B cell (primary cell): Measurements from ENCODE around the gene KCTD10. TPM values are rescaled to one million over a fixed set of nuclear protein-coding genes. Genes with fewer than 3 reads are reported as not detected.

ENCODE experiments used
- ATAC-seq: fragments of 200-7000 bp; cut with Tn5 transposase; one replicate; pipeline ENCODE4 v1.10.0; 2021; ENCODE audit warnings: low read depth, mild to moderate bottlenecking, moderate number of reproducible peaks, moderate library complexity
- CTCF ChIA-PET: fragments of 350-600 bp; sonication (Branson Sonifier 250); formaldehyde crosslinking; loops from one replicate; lab custom pipeline; 2021; ENCODE audit warnings: antibody characterized with exemption, inconsistent platforms; lab: Charles Lee
- POLR2A ChIA-PET: fragments of 350-600 bp; sonication (Branson Sonifier 250); formaldehyde crosslinking; loops from one replicate; lab custom pipeline; 2021; ENCODE audit warnings: antibody characterized with exemption; lab: Charles Lee
- DNase-seq: peaks from one replicate; pipeline ENCODE4 v3.0.0; 2013
- H2AFZ ChIP-seq: 2 replicates; pipeline ENCODE4 v1.6.1; 2012; ENCODE audit warnings: mild to moderate bottlenecking, low read depth, low read length; ENCODE audit not compliant: insufficient read depth, poor library complexity, severe bottlenecking
- H3K27ac ChIP-seq, 2 donors: 1 replicate in 1 of 2; 2 replicates in 1 of 2; pipeline ENCODE4 v1.5.1; 2012 to 2013; ENCODE audit warnings: low read length in 2 of 2, mild to moderate bottlenecking in 2 of 2, moderate library complexity in 1 of 2
- H3K27me3 ChIP-seq, 4 experiments: fragments of 200-600 bp in 1 of 4; sonication (generic) in 1 of 4; replicated peaks in 1 of 4; 1 replicate in 2 of 4; 2 replicates in 2 of 4; pipeline versions ENCODE4 v1.6.1 to v1.7.0; 2013 to 2016; ENCODE audit warnings: low read length in 3 of 4, mild to moderate bottlenecking in 2 of 4, mixed read lengths in 1 of 4, moderate library complexity in 1 of 4; ENCODE audit not compliant: insufficient read depth in 4 of 4, control insufficient read depth in 3 of 4; ENCODE audit errors: control extremely low read depth in 1 of 4
- H3K36me3 ChIP-seq, 2 experiments: replicated peaks in 1 of 2; 1 replicate in 1 of 2; 2 replicates in 1 of 2; pipeline versions ENCODE4 v1.6.1 to v1.7.1; 2013; ENCODE audit warnings: low read length in 1 of 2; ENCODE audit not compliant: insufficient read depth in 2 of 2, control insufficient read depth in 1 of 2; ENCODE audit errors: control extremely low read depth in 1 of 2, extremely low read depth in 1 of 2
- H3K4me1 ChIP-seq, 2 donors: fragments of 200-600 bp in 1 of 2; sonication (generic) in 1 of 2; 1 replicate in 1 of 2; 2 replicates in 1 of 2; pipeline versions ENCODE4 v1.5.1 to v1.6.1; 2013 to 2017; ENCODE audit warnings: low read length in 2 of 2; ENCODE audit not compliant: control insufficient read depth in 2 of 2, insufficient read depth in 2 of 2
- H3K4me2 ChIP-seq: replicated peaks from 2 replicates; pipeline ENCODE3; 2012; ENCODE audit warnings: mild to moderate bottlenecking, low read depth, low read length; ENCODE audit not compliant: poor library complexity, severe bottlenecking
- H3K4me3 ChIP-seq, 5 experiments: fragments of 200-600 bp in 1 of 5; sonication (generic) in 1 of 5; 1 replicate in 3 of 5; 2 replicates in 2 of 5; pipeline versions ENCODE4 v1.5.1 to v1.7.0; 2011 to 2016; ENCODE audit warnings: low read length in 4 of 5, mild to moderate bottlenecking in 4 of 5, low read depth in 2 of 5, control low read depth in 1 of 5, moderate library complexity in 1 of 5; ENCODE audit not compliant: insufficient read depth in 1 of 5; ENCODE audit errors: control extremely low read depth in 1 of 5, extremely low read depth in 1 of 5
- H3K79me2 ChIP-seq: fragments of 200-600 bp; sonication (generic); one replicate; pipeline ENCODE4 v1.6.0; 2016; ENCODE audit warnings: low read length; ENCODE audit not compliant: control insufficient read depth, insufficient read depth
- H3K9ac ChIP-seq: fragments of 200-600 bp; sonication (generic); 2 replicates; pipeline ENCODE4 v1.6.1; 2017; ENCODE audit warnings: mild to moderate bottlenecking, low read length, moderate library complexity
- H3K9me3 ChIP-seq, 3 donors: one replicate each; pipeline versions ENCODE4 v1.6.1 to v1.7.1; 2013; ENCODE audit warnings: low read length in 2 of 3; ENCODE audit not compliant: control insufficient read depth in 2 of 3, insufficient read depth in 1 of 3; ENCODE audit errors: control extremely low read depth in 1 of 3
- H4K20me1 ChIP-seq: 2 replicates; pipeline ENCODE4 v1.6.0; 2012; ENCODE audit warnings: mild to moderate bottlenecking, low read length; ENCODE audit not compliant: insufficient read depth, control insufficient read depth, poor library complexity, severe bottlenecking
- H3K27ac Mint-ChIP-seq: one replicate; pipeline ENCODE4 v1.8.0; 2021; ENCODE audit warnings: mixed read lengths
- H3K27me3 Mint-ChIP-seq: one replicate; pipeline ENCODE4 v1.8.0; 2021; ENCODE audit warnings: mixed read lengths
- H3K4me1 Mint-ChIP-seq: one replicate; pipeline ENCODE4 v1.8.0; 2021; ENCODE audit warnings: mixed read lengths
- H3K4me3 Mint-ChIP-seq: one replicate; pipeline ENCODE4 v1.8.0; 2021; ENCODE audit warnings: mixed read lengths
- H3K9me3 Mint-ChIP-seq: one replicate; pipeline ENCODE4 v1.8.0; 2022; ENCODE audit warnings: mixed read lengths; ENCODE audit not compliant: insufficient read depth
- CTCF ChIP-seq: fragments of 200-600 bp; IDR thresholded peaks from one replicate; pipeline ENCODE4 v1.8.0; 2022; ENCODE audit warnings: antibody characterized with exemption, mild to moderate bottlenecking
- EZH2 ChIP-seq: IDR thresholded peaks from 2 replicates; pipeline ENCODE4 v1.6.1; 2012; ENCODE audit warnings: borderline replicate concordance, low read depth, mild to moderate bottlenecking, moderate library complexity, low read length; ENCODE audit not compliant: insufficient read depth, poor library complexity, severe bottlenecking
- WGBS: methylation state at CpG from one replicate; pipeline ENCODE4 v1.1.5; 2013; ENCODE audit warnings: missing lambda C conversion rate; ENCODE audit not compliant: insufficient coverage; 5-methylcytosine and 5-hydroxymethylcytosine counted together
- intact Hi-C: fragments of 100-400 bp; cut with micrococcal nuclease; formaldehyde crosslinking; loops from one replicate; pipeline ENCODE4 v1.10.0; 2022
- polyA plus RNA-seq: library from polyadenylated mRNA; depleted of rRNA; stranded (reverse); fragments of >200 nt; gene quantifications from 2 replicates; pipeline ENCODE4 v1.2.3, GENCODE V29; 2012
- total RNA-seq, 2 donors: library from RNA; stranded (reverse); fragments of 120-200 nt in 1 of 2; gene quantifications; 1 replicate in 1 of 2; 2 replicates in 1 of 2; pipeline versions ENCODE4 v1.2.3 to v1.2.4, GENCODE V29; 2013 to 2022

KCTD10 gene
- total and polyA plus RNA-seq, 2 donors (not counting 1 experiment from before 2014, with no cell fraction given) = 15.4 to 30.9 TPM

GRCh38 chr12:109459247-109459646, 17.9 kb downstream of the KCTD10 start:
- Histone ChIP-seq H3K36me3 (peaks cover 18 to 44% of the 10 kb centered on the region in 2 experiments), H3K9ac (no peak overlapping the region), H3K79me2 (peaks cover 41% of the 10 kb centered on the region), H3K4me3 (no peak overlapping the region), H3K27me3 (no peaks in the 10 kb centered on the region), H3K4me2 (no peak overlapping the region), H3K27ac (no peak overlapping the region), H3K9me3 (no peaks in the 10 kb centered on the region), H3K4me1 (peaks cover 8 to 11% of the 10 kb centered on the region in 2 donors), H2AFZ (no peak overlapping the region), H4K20me1 (peaks cover 18% of the 10 kb centered on the region)
- CTCF ChIA-PET = no interaction called here
- H3K4me1 Mint-ChIP-seq = peaks cover 21% of the 10 kb centered on the region
- no peak for ATAC-seq
- TF ChIP-seq CTCF = no peak
- TF ChIP-seq EZH2 = no peak
- no peaks in the 10 kb centered on the region for H3K9me3 Mint-ChIP-seq
- no CpG with 5 or more reads among the region's 6 CpGs for whole genome bisulfite sequencing
- H3K4me3 Mint-ChIP-seq = no peak overlapping the region
- no peak for DNase-seq
- POLR2A ChIA-PET = no interaction called here
- no peaks in the 10 kb centered on the region for H3K27me3 Mint-ChIP-seq
- intact Hi-C loops = no loop called here
- no peak overlapping the region for H3K27ac Mint-ChIP-seq

- Histone ChIP-seq H3K9me3 (no peaks in the 10 kb centered on the region), H3K79me2 (peaks cover 37% of the 10 kb centered on the region), H3K4me2 (no peak overlapping the region), H3K27me3 (no peaks in the 10 kb centered on the region), H3K27ac (no peak overlapping the region), H3K4me1 (peaks cover 8 to 11% of the 10 kb centered on the region in 2 donors), H3K4me3 (no peak overlapping the region), H3K36me3 (peaks cover 18 to 48% of the 10 kb centered on the region in 2 experiments), H4K20me1 (peaks cover 14% of the 10 kb centered on the region), H2AFZ (no peak overlapping the region), H3K9ac (no peak overlapping the region)
- peaks cover 20% of the 10 kb centered on the region for H3K4me1 Mint-ChIP-seq
- CTCF ChIA-PET = no interaction called here
- no peak overlapping the region for H3K27ac Mint-ChIP-seq
- WGBS = 98% methylated on average over 6 of the region's 6 CpGs
- no peaks in the 10 kb centered on the region for H3K9me3 Mint-ChIP-seq
- DNase-seq = no peak
- POLR2A ChIA-PET = no interaction called here
- H3K4me3 Mint-ChIP-seq = no peak overlapping the region
- no peak for ATAC-seq
- TF ChIP-seq CTCF = no peak
- TF ChIP-seq EZH2 = no peak
- H3K27me3 Mint-ChIP-seq = no peaks in the 10 kb centered on the region
- intact Hi-C loops = no loop called here
Observed at GRCh38 chr12:109458771-109459208, 18.3 kb downstream of the KCTD10 start.
